Upper lobe of right lung (tissue), 1 donor: Measurements from ENCODE around the gene GLRX3. TPM values are rescaled to one million over a fixed set of nuclear protein-coding genes. Genes with fewer than 3 reads are reported as not detected.

Experiments
- ATAC-seq: fragments of 200-7000 bp; cut with Tn5 transposase; one replicate; pipeline ENCODE4 v1.9.1; 2020; ENCODE audit warnings: mild to moderate bottlenecking, moderate library complexity
- DNase-seq: peaks from one replicate; pipeline ENCODE4 v3.0.0-alpha.2; 2020
- H3K27ac ChIP-seq: fragments of 200-600 bp; one replicate; pipeline ENCODE4 v1.8.0; 2022
- H3K27me3 ChIP-seq: fragments of 200-600 bp; one replicate; pipeline ENCODE4 v1.8.0; 2022; ENCODE audit warnings: mild to moderate bottlenecking
- H3K36me3 ChIP-seq: fragments of 200-600 bp; one replicate; pipeline ENCODE4 v1.8.0; 2022
- H3K4me1 ChIP-seq: fragments of 200-600 bp; one replicate; pipeline ENCODE4 v1.8.0; 2022
- H3K4me3 ChIP-seq: fragments of 200-600 bp; one replicate; pipeline ENCODE4 v1.8.0; 2022; ENCODE audit warnings: mild to moderate bottlenecking
- H3K9me3 ChIP-seq: fragments of 200-600 bp; one replicate; pipeline ENCODE4 v1.8.0; 2022
- CTCF ChIP-seq: fragments of 200-600 bp; IDR thresholded peaks from one replicate; pipeline ENCODE4 v1.8.0; 2022; ENCODE audit warnings: antibody characterized with exemption
- intact Hi-C: fragments of 100-400 bp; cut with DNase I; formaldehyde crosslinking; loops from one replicate; pipeline ENCODE4 v1.11.0; 2022
- total RNA-seq: library from RNA; stranded (reverse); fragmentation: NEBNext Ultra II Directional; extraction: Animal tissue kit (Norgen Biotek cat#: 25700); gene quantifications from one replicate; pipeline ENCODE4 v1.2.1, GENCODE V29; 2021
- donor health status: DM: no; HTN: yes; CAD: no; lungs with severe emphysema.

The GLRX3 gene
- total RNA-seq, 1 donor from 2014 or later = 53.1 TPM

GRCh38 chr10:130167193-130167592 lies 31.0 kb downstream of the GLRX3 start:
- Histone ChIP-seq H3K27ac (no peak overlapping the region), H3K36me3 (peaks cover 73% of the 10 kb centered on the region), H3K27me3 (no peaks in the 10 kb centered on the region), H3K9me3 (no peaks in the 10 kb centered on the region), H3K4me1 (no peaks in the 10 kb centered on the region), H3K4me3 (no peak overlapping the region)
- no peak for TF ChIP-seq CTCF
- no peak for ATAC-seq
- intact Hi-C loops = no loop called here
- no peak for DNase-seq

- ATAC-seq (no peak), DNase-seq (no peak)
- no peaks in the 10 kb centered on the region for H3K4me1 ChIP-seq
- intact Hi-C loops = no loop called here
- H3K27me3 ChIP-seq = no peaks in the 10 kb centered on the region
- H3K4me3 ChIP-seq = no peak overlapping the region
- no peaks in the 10 kb centered on the region for H3K9me3 ChIP-seq
- H3K36me3 ChIP-seq = peaks cover 72% of the 10 kb centered on the region
- no peak overlapping the region for H3K27ac ChIP-seq
- TF ChIP-seq CTCF = no peak
Observed at GRCh38 chr10:130167707-130168106, 31.5 kb downstream of the GLRX3 start.

- ATAC-seq = no peak
- H3K27ac ChIP-seq = no peak overlapping the region
- H3K36me3 ChIP-seq = peaks cover 64% of the 10 kb centered on the region
Observed at GRCh38 chr10:130169136-130169859, 33.1 kb downstream of the GLRX3 start.

GRCh38 chr10:130171196-130171595 lies 35.0 kb downstream of the GLRX3 start:
- H3K27ac ChIP-seq = no peak overlapping the region
- ATAC-seq = peak; percentile 26
- intact Hi-C loops = no loop called here
- H3K4me1 ChIP-seq = no peaks in the 10 kb centered on the region
- DNase-seq = no peak
- TF ChIP-seq CTCF = no peak
- peaks cover 65% of the 10 kb centered on the region for H3K36me3 ChIP-seq
- no peaks in the 10 kb centered on the region for H3K9me3 ChIP-seq
- H3K4me3 ChIP-seq = no peak overlapping the region
- no peaks in the 10 kb centered on the region for H3K27me3 ChIP-seq

More at GRCh38 chr10:130169136-130169859, 33.1 kb downstream of the GLRX3 start:
- Histone ChIP-seq H3K4me3 (no peak overlapping the region), H3K9me3 (no peaks in the 10 kb centered on the region), H3K27me3 (no peaks in the 10 kb centered on the region), H3K4me1 (no peaks in the 10 kb centered on the region)
- TF ChIP-seq CTCF = no peak
- intact Hi-C loops = no loop called here
- no peak for DNase-seq

- H3K4me3 ChIP-seq = no peak overlapping the region
- H3K27ac ChIP-seq = no peak overlapping the region
- no peaks in the 10 kb centered on the region for H3K27me3 ChIP-seq
- peaks cover 43% of the 10 kb centered on the region for H3K36me3 ChIP-seq
- H3K9me3 ChIP-seq = no peaks in the 10 kb centered on the region
- ATAC-seq (no peak), DNase-seq (no peak)
- intact Hi-C loops = no loop called here
- TF ChIP-seq CTCF = no peak
- H3K4me1 ChIP-seq = no peaks in the 10 kb centered on the region
Observed at GRCh38 chr10:130174328-130174727, 38.1 kb downstream of the GLRX3 start.
